ENCODE results near the gene PP2D1. TPM values are rescaled to one million over a fixed set of nuclear protein-coding genes. Genes with fewer than 3 reads are reported as not detected.

PP2D1 gene
- total and polyA plus RNA-seq, 9 of the 15 experiments (the other 6 are each of a cell fraction or from before 2014, with no cell fraction given) = 0.07 to 0.10 TPM; not detected in 7

DNA sequence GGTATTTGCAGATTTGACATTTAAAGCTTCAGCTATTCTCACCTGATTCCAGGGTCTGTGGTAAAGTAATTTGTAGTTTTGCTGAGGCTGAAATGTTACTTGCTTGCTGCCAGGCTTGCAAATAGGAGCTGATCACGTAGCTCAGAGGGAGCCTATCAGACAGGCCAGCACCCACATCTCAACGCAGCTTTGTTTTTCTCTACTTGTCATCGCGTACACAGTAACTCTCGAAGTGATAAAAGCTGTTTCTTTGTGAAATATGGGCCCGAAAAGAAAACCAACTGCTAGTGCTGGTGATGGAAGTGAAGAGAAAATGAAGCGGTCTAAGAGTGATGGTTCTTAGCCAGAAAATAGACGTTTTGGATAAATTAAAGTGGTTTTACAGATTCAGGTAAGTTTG, 41.7 kb downstream of the PP2D1 start:
- peaks cover 82% of the 10 kb centered on the region for H3K79me2 ChIP-seq (ENCODE audit: control insufficient read depth, insufficient read depth, low read length)
- H3K4me3 ChIP-seq = no peak overlapping the region
- peaks cover 39% of the 10 kb centered on the region for H3K36me3 ChIP-seq (ENCODE audit: control insufficient read depth, insufficient read depth, low read length)
- ATAC-seq (no peak), DNase-seq (ENCODE audit: extremely low read depth in 1 of 4, low spot score in 3 of 4) (no peak), FAIRE-seq (no peak)
- H3K9me3 ChIP-seq (replicated peaks; ENCODE audit: control insufficient read depth, insufficient read depth, low read depth, low read length) = no peaks in the 10 kb centered on the region
- H3K27ac ChIP-seq (ENCODE audit: extremely low read depth, low read depth, low read length) = no peak overlapping the region
- H3K4me1 ChIP-seq (replicated peaks in 1 of 2; ENCODE audit: control insufficient read depth in 2 of 2, insufficient read depth in 2 of 2, low read length in 2 of 2) = peaks cover 6 to 12% of the 10 kb centered on the region in 2 experiments; a peak in 4 of 5 replicates
- ChIA-PET POLR2A (interaction anchor here (1.0 kb wide), 1 partner anchor 11 kb away, joined by 4 read pairs; no protein-coding TSS in a partner anchor), CTCF (ENCODE audit: low intra/inter-chr PET ratio) (no interaction called here)
- H3K9me1 ChIP-seq (ENCODE audit: control insufficient read depth, insufficient read depth, low read length) = no peaks in the 10 kb centered on the region
- BruUV-seq (replicated peaks) = no TSS peak
- TF ChIP-seq TAF1 (IDR thresholded peaks at IDR 0.05; ENCODE audit: control insufficient read depth, extremely low read depth, insufficient read depth, low read length, severe bottlenecking) = no peak
- TF ChIP-seq, protein P1, sequence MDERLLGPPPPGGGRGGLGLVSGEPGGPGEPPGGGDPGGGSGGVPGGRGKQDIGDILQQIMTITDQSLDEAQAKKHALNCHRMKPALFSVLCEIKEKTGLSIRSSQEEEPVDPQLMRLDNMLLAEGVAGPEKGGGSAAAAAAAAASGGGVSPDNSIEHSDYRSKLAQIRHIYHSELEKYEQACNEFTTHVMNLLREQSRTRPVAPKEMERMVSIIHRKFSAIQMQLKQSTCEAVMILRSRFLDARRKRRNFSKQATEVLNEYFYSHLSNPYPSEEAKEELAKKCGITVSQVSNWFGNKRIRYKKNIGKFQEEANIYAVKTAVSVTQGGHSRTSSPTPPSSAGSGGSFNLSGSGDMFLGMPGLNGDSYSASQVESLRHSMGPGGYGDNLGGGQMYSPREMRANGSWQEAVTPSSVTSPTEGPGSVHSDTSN (CRISPR knock-in tag; IDR thresholded peaks at IDR 0.05; ENCODE audit: low read depth) = no peak
- TF ChIP-seq, protein P1 (tag; conservative IDR thresholded peaks at IDR 0.05; ENCODE audit: low read depth) = peak; percentile 58; the same call in 1 of the 2 replicates
- TF ChIP-seq ARID1B (IDR thresholded peaks at IDR 0.05) = no peak
- in situ Hi-C loops (cut with MboI) (no loop called here), intact Hi-C loops (cut with micrococcal nuclease) (no loop called here)
- no peak overlapping the region for H2AFZ ChIP-seq (ENCODE audit: low read depth, low read length)
- H3K4me2 ChIP-seq (ENCODE audit: insufficient read depth, low read length) = no peak overlapping the region
- H3K9ac ChIP-seq (ENCODE audit: insufficient read depth in 1 of 2, low read depth in 2 of 2, low read length in 2 of 2) = no peak overlapping the region
- WGBS (ENCODE audit: insufficient coverage, low coverage, missing lambda C conversion rate) = 86% methylated on average over 8 of the region's 8 CpGs
- no peaks in the 10 kb centered on the region for H3K27me3 ChIP-seq (ENCODE audit: control insufficient read depth in 2 of 2, insufficient read depth in 2 of 2, low read length in 2 of 2)
- H4K20me1 ChIP-seq (replicated peaks; ENCODE audit: control insufficient read depth, insufficient read depth, low read length) = peaks cover 9% of the 10 kb centered on the region; the same call in 1 of the 2 replicates

All from K562 (cell line).